Gastroesophageal sphincter (tissue), 3 donors: ENCODE data around the gene ADAMTS14.

Source experiments
- POLR2A ChIP-seq, 2 donors: fragments of 450-650 bp; IDR thresholded peaks; one replicate each; pipeline ENCODE4 v1.6.1; 2017; ENCODE audit warnings: antibody characterized with exemption in 2 of 2, mild to moderate bottlenecking in 2 of 2, moderate library complexity in 1 of 2
- POLR2AphosphoS5 ChIP-seq: sonication (generic); formaldehyde crosslinking; IDR thresholded peaks from one replicate; pipeline ENCODE4 v1.6.1; 2017; ENCODE audit warnings: antibody characterized with exemption
- TF ChIP-seq, protein P1 (sequence below), 4 experiments: fragments of 200-600 bp in 2 of 4; fragments of 450-650 bp in 2 of 4; sonication (generic) in 1 of 4; IDR thresholded peaks; one replicate each; pipeline ENCODE4 v1.5.1; 2017 to 2019; ENCODE audit warnings: antibody characterized with exemption in 4 of 4, mild to moderate bottlenecking in 2 of 4, moderate library complexity in 2 of 4

DNA sequence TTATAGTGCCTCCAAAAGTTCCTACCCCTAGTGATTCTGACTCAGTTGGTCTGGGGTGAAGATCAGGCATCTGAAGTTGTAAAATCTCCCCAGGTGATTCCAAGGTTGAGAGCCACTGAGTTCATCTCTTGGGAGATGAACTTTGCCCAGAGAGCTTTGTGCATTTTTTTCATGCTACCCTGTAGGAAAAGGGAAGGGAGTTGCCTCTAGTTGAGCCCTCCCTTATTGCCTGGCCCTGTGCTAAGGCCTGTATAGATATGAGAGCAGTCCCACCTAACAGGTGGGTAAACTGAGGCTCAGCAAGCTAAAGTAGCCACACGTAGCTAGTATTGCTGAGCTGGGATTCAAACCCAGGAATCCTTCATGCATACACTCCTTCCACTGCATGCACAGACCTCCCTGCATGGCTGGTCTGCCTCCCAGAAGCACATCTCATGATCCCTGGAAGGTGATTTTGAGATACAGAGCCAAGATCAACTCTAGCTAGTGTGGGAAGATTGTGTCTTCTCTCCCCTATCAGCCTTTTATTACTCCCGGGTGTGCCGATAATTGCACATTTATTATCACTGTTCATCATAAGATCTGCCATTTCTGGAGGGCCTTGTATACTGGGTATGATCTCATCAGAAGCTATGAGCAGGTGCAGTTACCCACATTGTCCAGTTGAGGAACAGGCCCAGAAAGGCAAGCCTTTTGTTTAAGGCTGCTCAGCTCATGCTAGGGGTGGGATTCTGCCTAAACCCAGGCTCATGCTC lies 65.9 kb downstream of the ADAMTS14 start:
- TF ChIP-seq POLR2AphosphoS5 (no peak), POLR2A (IDR thresholded peaks at IDR 0.05) (no peak)
- TF ChIP-seq, protein P1, sequence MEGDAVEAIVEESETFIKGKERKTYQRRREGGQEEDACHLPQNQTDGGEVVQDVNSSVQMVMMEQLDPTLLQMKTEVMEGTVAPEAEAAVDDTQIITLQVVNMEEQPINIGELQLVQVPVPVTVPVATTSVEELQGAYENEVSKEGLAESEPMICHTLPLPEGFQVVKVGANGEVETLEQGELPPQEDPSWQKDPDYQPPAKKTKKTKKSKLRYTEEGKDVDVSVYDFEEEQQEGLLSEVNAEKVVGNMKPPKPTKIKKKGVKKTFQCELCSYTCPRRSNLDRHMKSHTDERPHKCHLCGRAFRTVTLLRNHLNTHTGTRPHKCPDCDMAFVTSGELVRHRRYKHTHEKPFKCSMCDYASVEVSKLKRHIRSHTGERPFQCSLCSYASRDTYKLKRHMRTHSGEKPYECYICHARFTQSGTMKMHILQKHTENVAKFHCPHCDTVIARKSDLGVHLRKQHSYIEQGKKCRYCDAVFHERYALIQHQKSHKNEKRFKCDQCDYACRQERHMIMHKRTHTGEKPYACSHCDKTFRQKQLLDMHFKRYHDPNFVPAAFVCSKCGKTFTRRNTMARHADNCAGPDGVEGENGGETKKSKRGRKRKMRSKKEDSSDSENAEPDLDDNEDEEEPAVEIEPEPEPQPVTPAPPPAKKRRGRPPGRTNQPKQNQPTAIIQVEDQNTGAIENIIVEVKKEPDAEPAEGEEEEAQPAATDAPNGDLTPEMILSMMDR (IDR thresholded peaks at IDR 0.05): no peak
